ENCODE results near the gene BARX1.
"Not testable (repeated sequence)": the region's sequence is repeated elsewhere in the genome, so short reads cannot be mapped to it uniquely, and the experiment has no call there.

Gene BARX1

DNA sequence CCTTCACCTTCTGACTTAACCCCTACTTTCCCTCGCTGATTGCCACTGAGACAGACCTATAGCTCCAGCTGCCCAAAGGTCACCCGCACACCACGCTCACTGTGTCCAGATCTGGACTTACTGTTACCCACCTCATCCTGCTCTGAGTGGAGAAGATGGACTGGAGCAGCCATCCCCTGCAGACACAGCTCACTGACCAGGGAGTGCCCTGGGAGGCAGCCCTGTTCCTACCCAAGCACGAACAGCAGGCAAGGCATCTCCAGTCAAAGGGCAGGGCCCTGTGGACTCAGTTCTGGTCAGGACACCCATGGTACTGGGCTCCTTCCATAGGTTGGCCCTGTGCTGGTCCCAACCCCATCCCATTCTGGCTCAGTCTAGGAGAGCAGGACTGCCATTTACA, 9.5 kb upstream of the BARX1 start:
- TF ChIP-seq, protein P1, sequence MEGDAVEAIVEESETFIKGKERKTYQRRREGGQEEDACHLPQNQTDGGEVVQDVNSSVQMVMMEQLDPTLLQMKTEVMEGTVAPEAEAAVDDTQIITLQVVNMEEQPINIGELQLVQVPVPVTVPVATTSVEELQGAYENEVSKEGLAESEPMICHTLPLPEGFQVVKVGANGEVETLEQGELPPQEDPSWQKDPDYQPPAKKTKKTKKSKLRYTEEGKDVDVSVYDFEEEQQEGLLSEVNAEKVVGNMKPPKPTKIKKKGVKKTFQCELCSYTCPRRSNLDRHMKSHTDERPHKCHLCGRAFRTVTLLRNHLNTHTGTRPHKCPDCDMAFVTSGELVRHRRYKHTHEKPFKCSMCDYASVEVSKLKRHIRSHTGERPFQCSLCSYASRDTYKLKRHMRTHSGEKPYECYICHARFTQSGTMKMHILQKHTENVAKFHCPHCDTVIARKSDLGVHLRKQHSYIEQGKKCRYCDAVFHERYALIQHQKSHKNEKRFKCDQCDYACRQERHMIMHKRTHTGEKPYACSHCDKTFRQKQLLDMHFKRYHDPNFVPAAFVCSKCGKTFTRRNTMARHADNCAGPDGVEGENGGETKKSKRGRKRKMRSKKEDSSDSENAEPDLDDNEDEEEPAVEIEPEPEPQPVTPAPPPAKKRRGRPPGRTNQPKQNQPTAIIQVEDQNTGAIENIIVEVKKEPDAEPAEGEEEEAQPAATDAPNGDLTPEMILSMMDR (IDR thresholded peaks at IDR 0.05; ENCODE audit: low read depth, low read length) = no peak
- TF ChIP-seq EZH2phosphoT487 (IDR thresholded peaks at IDR 0.05; ENCODE audit: low read depth) = no peak
- H3K79me2 ChIP-seq (ENCODE audit: low read length) = no peaks in the 10 kb centered on the region
- no peaks in the 10 kb centered on the region for H3K9me3 ChIP-seq (ENCODE audit: insufficient read depth, low read length)
- peaks cover 2% of the 10 kb centered on the region for H3K4me1 ChIP-seq (ENCODE audit: low read length)
- H3K27ac ChIP-seq (ENCODE audit: low read length) = no peak overlapping the region
- no peaks in the 10 kb centered on the region for H4K20me1 ChIP-seq (ENCODE audit: insufficient read depth, low read length)
- peaks cover 3% of the 10 kb centered on the region for H3K27me3 ChIP-seq (ENCODE audit: low read depth, low read length)
- no peak overlapping the region for H3K9ac ChIP-seq (ENCODE audit: low read length)
- H3K4me2 ChIP-seq (ENCODE audit: low read length) = no peak overlapping the region
- no peak overlapping the region for H2AFZ ChIP-seq (ENCODE audit: low read depth, low read length)
- H3K4me3 ChIP-seq (ENCODE audit: low read length) = no peak overlapping the region
- no peaks in the 10 kb centered on the region for H3K36me3 ChIP-seq (replicated peaks; ENCODE audit: low read depth, low read length)

DNA sequence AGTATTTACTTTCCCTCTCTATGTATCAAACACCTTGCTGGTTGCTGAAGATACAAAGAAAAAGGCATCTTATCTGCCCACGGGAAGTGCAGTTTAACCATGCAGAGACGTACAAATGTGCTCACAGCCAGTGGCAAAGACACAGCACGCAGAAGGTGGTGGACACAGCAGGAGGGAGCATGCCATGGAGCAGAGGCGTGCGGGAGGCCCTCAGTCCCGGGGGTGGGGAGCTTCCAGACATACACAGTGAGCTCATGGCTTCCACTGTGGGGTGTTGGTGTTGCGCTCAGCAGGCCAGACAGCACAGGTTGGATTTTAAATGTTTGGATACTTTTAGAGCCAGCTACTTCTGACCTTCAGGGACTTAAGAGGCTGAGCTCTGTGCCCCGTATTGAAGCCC, 8.8 kb upstream of the BARX1 start:
- no peaks in the 10 kb centered on the region for H4K20me1 ChIP-seq (ENCODE audit: insufficient read depth, low read length)
- peaks cover 5% of the 10 kb centered on the region for H3K4me1 ChIP-seq (ENCODE audit: low read length)
- no peak overlapping the region for H3K9ac ChIP-seq (ENCODE audit: low read length)
- TF ChIP-seq, protein P1 (IDR thresholded peaks at IDR 0.05; ENCODE audit: low read depth, low read length) = no peak
- no peak for TF ChIP-seq EZH2phosphoT487 (IDR thresholded peaks at IDR 0.05; ENCODE audit: low read depth)
- no peak overlapping the region for H3K4me2 ChIP-seq (ENCODE audit: low read length)
- peaks cover 3% of the 10 kb centered on the region for H3K27me3 ChIP-seq (ENCODE audit: low read depth, low read length)
- no peak overlapping the region for H2AFZ ChIP-seq (ENCODE audit: low read depth, low read length)
- no peak overlapping the region for H3K4me3 ChIP-seq (ENCODE audit: low read length)
- H3K79me2 ChIP-seq (ENCODE audit: low read length) = no peaks in the 10 kb centered on the region
- no peaks in the 10 kb centered on the region for H3K9me3 ChIP-seq (ENCODE audit: insufficient read depth, low read length)
- H3K27ac ChIP-seq (ENCODE audit: low read length) = no peak overlapping the region
- H3K36me3 ChIP-seq (replicated peaks; ENCODE audit: low read depth, low read length) = no peaks in the 10 kb centered on the region

DNA sequence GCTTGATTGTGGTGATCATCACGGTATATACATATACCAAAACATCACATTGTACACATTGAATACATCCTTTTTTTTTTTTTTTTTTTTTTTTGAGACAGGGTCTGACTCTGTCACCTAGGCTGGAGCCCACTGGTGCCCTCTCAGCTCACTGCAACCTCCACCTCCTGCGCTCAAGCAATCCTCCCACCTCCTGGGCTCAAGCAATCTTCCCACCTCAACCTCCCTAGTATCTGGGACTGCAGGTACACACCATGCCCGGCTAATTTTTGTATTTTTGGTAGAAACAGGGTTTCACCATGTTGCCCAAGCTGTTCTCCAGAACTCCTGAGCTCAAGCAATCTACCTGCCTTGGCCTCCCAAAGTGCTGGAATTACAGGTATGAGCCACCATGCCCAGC, 8.3 kb upstream of the BARX1 start:
- H3K9me3 ChIP-seq (ENCODE audit: insufficient read depth, low read length); H2AFZ ChIP-seq (ENCODE audit: low read depth, low read length); H3K27ac ChIP-seq (ENCODE audit: low read length); H4K20me1 ChIP-seq (ENCODE audit: insufficient read depth, low read length); H3K4me2 ChIP-seq (ENCODE audit: low read length); H3K36me3 ChIP-seq (replicated peaks; ENCODE audit: low read depth, low read length); H3K27me3 ChIP-seq (ENCODE audit: low read depth, low read length); H3K4me1 ChIP-seq (ENCODE audit: low read length); H3K79me2 ChIP-seq (ENCODE audit: low read length); H3K4me3 ChIP-seq (ENCODE audit: low read length); H3K9ac ChIP-seq (ENCODE audit: low read length): not testable (repeated sequence)

DNA sequence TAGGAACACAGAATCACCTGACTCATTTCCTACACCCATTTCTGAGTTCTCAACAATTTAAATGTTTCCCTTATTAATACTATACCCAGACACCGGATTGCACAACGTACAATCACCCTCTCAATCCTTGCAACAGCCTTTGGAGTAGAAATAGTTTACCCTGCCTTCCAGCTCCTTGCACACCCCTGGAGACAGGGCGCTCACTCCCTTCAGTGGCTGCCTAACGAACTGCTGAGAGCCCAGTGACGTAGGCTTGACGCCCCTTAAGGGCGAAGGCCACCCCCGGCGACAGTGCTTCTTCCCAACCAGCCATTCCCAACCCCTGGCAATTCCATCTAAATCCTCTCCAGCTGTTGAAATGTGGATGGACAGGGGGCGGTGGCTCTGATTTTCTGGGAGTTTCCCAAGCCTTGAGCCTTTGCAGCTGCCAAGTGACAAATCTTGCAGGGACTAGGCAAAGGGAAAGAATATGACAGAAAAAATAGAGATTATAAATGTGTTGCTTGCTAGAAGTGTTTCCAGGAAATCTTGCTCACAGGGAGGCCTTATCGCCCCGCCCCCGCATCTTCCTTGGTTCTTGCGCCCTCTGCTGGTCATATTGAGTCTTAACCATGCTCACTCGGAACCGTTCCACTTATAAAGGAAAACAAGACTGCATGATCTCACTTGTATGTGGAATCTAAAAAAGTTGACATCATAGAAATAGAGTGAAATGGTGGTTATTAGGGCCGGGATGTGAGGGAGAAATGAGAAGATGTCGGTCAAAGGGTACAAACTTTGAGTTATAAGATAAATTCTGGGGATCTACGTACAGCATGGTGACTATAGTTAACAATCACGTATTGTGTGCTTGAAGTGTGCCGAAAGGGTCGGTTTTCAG, 7.6 kb upstream of the BARX1 start:
- Histone ChIP-seq H3K4me1 (ENCODE audit: low read length) (peaks cover 5% of the 10 kb centered on the region), H3K4me2 (ENCODE audit: low read length) (no peak overlapping the region), H2AFZ (ENCODE audit: low read depth, low read length) (no peak overlapping the region), H3K27me3 (ENCODE audit: low read depth, low read length) (peaks cover 3% of the 10 kb centered on the region), H4K20me1 (ENCODE audit: insufficient read depth, low read length) (no peaks in the 10 kb centered on the region), H3K9ac (ENCODE audit: low read length) (no peak overlapping the region), H3K27ac (ENCODE audit: low read length) (no peak overlapping the region), H3K4me3 (ENCODE audit: low read length) (no peak overlapping the region), H3K9me3 (ENCODE audit: insufficient read depth, low read length) (no peaks in the 10 kb centered on the region), H3K36me3 (replicated peaks; ENCODE audit: low read depth, low read length) (no peaks in the 10 kb centered on the region), H3K79me2 (ENCODE audit: low read length) (no peaks in the 10 kb centered on the region)
- TF ChIP-seq, protein P1 (IDR thresholded peaks at IDR 0.05; ENCODE audit: low read depth, low read length) = peak; percentile 77
- no peak for TF ChIP-seq EZH2phosphoT487 (IDR thresholded peaks at IDR 0.05; ENCODE audit: low read depth)

All from OCI-LY3 (cell line).